Sigmoid colon (tissue), 4 donors: Measurements from ENCODE around the gene PLXNA4.

Source experiments
- EP300 ChIP-seq, 4 donors: sonication (generic); formaldehyde crosslinking; IDR thresholded peaks; one replicate each; pipeline ENCODE4 v1.6.1; 2017; ENCODE audit warnings: antibody characterized with exemption in 4 of 4
- TF ChIP-seq, protein P1 (sequence below), 4 experiments: fragments of 450-650 bp in 3 of 4; fragments of 200-600 bp in 1 of 4; IDR thresholded peaks; one replicate each; pipeline ENCODE4 v1.5.1; 2016 to 2019; ENCODE audit warnings: antibody characterized with exemption in 4 of 4, mild to moderate bottlenecking in 3 of 4, moderate library complexity in 2 of 4

- TF ChIP-seq, protein P1, sequence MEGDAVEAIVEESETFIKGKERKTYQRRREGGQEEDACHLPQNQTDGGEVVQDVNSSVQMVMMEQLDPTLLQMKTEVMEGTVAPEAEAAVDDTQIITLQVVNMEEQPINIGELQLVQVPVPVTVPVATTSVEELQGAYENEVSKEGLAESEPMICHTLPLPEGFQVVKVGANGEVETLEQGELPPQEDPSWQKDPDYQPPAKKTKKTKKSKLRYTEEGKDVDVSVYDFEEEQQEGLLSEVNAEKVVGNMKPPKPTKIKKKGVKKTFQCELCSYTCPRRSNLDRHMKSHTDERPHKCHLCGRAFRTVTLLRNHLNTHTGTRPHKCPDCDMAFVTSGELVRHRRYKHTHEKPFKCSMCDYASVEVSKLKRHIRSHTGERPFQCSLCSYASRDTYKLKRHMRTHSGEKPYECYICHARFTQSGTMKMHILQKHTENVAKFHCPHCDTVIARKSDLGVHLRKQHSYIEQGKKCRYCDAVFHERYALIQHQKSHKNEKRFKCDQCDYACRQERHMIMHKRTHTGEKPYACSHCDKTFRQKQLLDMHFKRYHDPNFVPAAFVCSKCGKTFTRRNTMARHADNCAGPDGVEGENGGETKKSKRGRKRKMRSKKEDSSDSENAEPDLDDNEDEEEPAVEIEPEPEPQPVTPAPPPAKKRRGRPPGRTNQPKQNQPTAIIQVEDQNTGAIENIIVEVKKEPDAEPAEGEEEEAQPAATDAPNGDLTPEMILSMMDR (IDR thresholded peaks at IDR 0.05): no peak
- no peak for TF ChIP-seq EP300 (IDR thresholded peaks at IDR 0.05)
Observed at GRCh38 chr7:132480534-132480933, 95.7 kb downstream of the PLXNA4 start.
